Bronchus fibroblast of lung (primary cell): ENCODE results near the gene TSPAN19. TPM values are rescaled to one million over a fixed set of nuclear protein-coding genes. Genes with fewer than 3 reads are reported as not detected.

Source experiments
- total RNA-seq: library from RNA; depleted of rRNA; stranded (reverse); fragments of >200 nt; gene quantifications from 2 replicates; pipeline ENCODE4 v1.2.3, GENCODE V29; 2015

The TSPAN19 gene
- under 0.01 TPM in 1 of 2 replicates, not detected in the other for total RNA-seq

DNA sequence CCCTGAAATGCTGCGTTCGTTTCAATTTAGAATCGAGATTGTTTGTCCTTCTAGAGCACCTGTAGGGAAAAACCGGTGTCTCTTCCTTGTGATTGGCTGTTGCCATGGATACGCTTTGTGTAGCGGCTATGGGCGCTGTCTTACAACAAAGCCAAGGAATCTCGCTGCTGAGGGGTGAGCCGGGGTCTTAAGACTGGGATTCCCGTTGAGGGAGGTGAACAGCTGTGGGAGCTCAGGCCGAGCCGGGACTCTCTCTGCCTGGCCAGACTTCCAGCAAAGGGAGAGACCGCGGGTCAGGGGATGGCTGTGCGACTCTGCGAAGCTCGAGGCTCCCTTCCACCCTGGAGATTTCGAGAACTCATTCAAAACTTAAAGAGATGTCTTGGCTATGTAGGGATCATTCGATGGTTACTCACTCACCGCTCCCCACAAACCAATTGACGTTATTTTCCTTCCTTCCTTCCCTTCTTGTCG, at the start of gene TSPAN19, which contains the start of gene LRRIQ1:
Gene TSPAN19 (minus strand): TSS at position 44 of the 474 bp plus-strand sequence. CDS start 6,331 bp downstream, outside the sequence.
Gene LRRIQ1 (plus strand): TSS at position 118 of the 474 bp plus-strand sequence. CDS start 1,826 bp downstream, outside the sequence.

Other genes starting within 250 kb of the TSPAN19 start
- 3.0 and 4.2 TPM in 2 replicates for gene SLC6A15, start 123.5 kb downstream of the TSPAN19 start, total RNA-seq
- gene LRRIQ1, start 74 bp upstream of the TSPAN19 start, total RNA-seq: 0.34 and 2.1 TPM in 2 replicates
- 0.34 and 0.45 TPM in 2 replicates for gene ALX1, start 243.9 kb upstream of the TSPAN19 start, total RNA-seq